Lung (tissue), 12 donors: Measurements from ENCODE around the gene NPEPPS. TPM values are rescaled to one million over a fixed set of nuclear protein-coding genes. Genes with fewer than 3 reads are reported as not detected.

Source experiments
- ATAC-seq: fragments of 200-7000 bp; cut with Tn5 transposase; one replicate; pipeline ENCODE4 v1.9.1; 2020; ENCODE audit warnings: moderate number of reproducible peaks; ENCODE audit not compliant: insufficient read depth, low FRiP score
- DNase-seq, 3 donors: peaks; one replicate each; pipeline ENCODE4 v3.0.0-alpha.2; 2013 to 2017
- H3K27ac ChIP-seq, 2 donors: one replicate each; pipeline ENCODE4 v1.5.1; 2013; ENCODE audit warnings: mild to moderate bottlenecking in 2 of 2, moderate library complexity in 2 of 2, control low read depth in 1 of 2, inconsistent platforms in 1 of 2, low read depth in 1 of 2, low read length in 1 of 2
- H3K27me3 ChIP-seq, 3 donors: one replicate each; pipeline ENCODE4 v1.5.1; 2013; ENCODE audit warnings: low read length in 2 of 3; ENCODE audit not compliant: control insufficient read depth in 3 of 3, insufficient read depth in 3 of 3
- H3K36me3 ChIP-seq, 4 donors: one replicate each; pipeline ENCODE4 v1.5.1; 2013; ENCODE audit warnings: low read length in 4 of 4, mild to moderate bottlenecking in 1 of 4, moderate library complexity in 1 of 4; ENCODE audit not compliant: control insufficient read depth in 4 of 4, insufficient read depth in 4 of 4
- H3K4me1 ChIP-seq, 5 donors: one replicate each; pipeline ENCODE4 v1.5.1; 2013; ENCODE audit warnings: low read length in 5 of 5, mild to moderate bottlenecking in 2 of 5, moderate library complexity in 1 of 5; ENCODE audit not compliant: control insufficient read depth in 5 of 5, insufficient read depth in 5 of 5
- H3K4me3 ChIP-seq: one replicate; pipeline ENCODE4 v1.5.1; 2013; ENCODE audit warnings: mild to moderate bottlenecking, control low read depth, moderate library complexity
- H3K9ac ChIP-seq, 2 donors: one replicate each; pipeline ENCODE4 v1.5.1; 2013; ENCODE audit warnings: low read length in 2 of 2, control low read depth in 1 of 2; ENCODE audit not compliant: insufficient read depth in 1 of 2
- H3K9me3 ChIP-seq, 4 donors: one replicate each; pipeline ENCODE4 v1.5.1; 2013; ENCODE audit warnings: low read length in 3 of 4, mild to moderate bottlenecking in 1 of 4, moderate library complexity in 1 of 4; ENCODE audit not compliant: control insufficient read depth in 4 of 4, insufficient read depth in 3 of 4
- WGBS, 2 donors: extraction: QIAGEN DNeasy Blood & Tissue Kit; methylation state at CpG; one replicate each; pipeline ENCODE4 v1.1.7; 2013; 5-methylcytosine and 5-hydroxymethylcytosine counted together
- polyA plus RNA-seq, 2 donors: library from polyadenylated mRNA; stranded (reverse); fragments of 200-250 nt; gene quantifications; one replicate each; pipeline ENCODE4 v1.2.1, GENCODE V29; 2013
- total RNA-seq, 2 donors: library from RNA; depleted of rRNA in 1 of 2; stranded (reverse); fragments of >200 nt in 1 of 2; gene quantifications; one replicate each; pipeline ENCODE4 v1.2.1, GENCODE V29; 2014 to 2021
- TF ChIP-seq, protein P1 (sequence below): IDR thresholded peaks from 2 replicates; pipeline ENCODE4 v1.5.1; 2012; ENCODE audit warnings: mild to moderate bottlenecking; ENCODE audit errors: control extremely low read depth, extremely low read depth
- donor health status: control.
- donor health status: control.
- donor health status: Bipolar disorder and iron deficiency.
- donor health status: healthy.
- donor health status: DM: yes; HTN: yes; CAD: no.

NPEPPS gene
- total and polyA plus RNA-seq, 4 donors = 30.1 to 245 (median 65.4) TPM

DNA sequence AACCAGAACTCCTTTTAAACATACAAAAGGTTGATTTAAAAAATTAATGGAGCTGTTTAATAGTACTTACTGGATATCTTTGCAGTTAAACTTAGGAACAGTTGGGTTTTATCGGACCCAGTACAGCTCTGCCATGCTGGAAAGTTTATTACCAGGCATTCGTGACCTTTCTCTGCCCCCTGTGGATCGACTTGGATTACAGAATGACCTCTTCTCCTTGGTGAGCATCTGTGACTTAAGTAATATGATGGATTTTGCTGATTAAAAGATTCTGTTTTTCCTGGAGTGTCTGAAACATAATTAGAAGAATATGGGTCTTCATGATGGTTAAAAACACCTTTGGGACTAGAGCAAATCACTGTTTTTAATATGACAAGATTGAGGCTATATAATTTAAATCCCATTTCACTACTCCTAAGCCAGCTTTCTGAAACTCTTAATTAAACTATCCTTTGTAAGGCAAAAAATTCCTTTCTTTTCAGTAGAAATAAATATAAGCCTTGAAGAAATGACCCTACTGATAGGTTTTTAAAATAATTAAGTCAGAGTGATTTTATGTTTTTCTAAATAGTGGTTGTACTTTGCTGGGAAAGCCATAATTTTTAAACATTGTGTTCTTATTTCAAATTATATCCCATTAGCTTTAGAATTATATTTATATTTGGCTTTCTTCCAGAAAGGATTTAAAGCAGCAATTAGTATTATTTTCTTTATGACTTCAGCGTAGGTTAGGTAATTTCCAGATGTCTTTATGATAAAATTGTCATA lies 73.1 kb downstream of the NPEPPS start:
- no peak overlapping the region for H3K4me3 ChIP-seq
- DNase-seq = no peak
- peaks cover 15 to 32% (median 25%) of the 10 kb centered on the region in 4 donors for H3K36me3 ChIP-seq
- TF ChIP-seq, protein P1, sequence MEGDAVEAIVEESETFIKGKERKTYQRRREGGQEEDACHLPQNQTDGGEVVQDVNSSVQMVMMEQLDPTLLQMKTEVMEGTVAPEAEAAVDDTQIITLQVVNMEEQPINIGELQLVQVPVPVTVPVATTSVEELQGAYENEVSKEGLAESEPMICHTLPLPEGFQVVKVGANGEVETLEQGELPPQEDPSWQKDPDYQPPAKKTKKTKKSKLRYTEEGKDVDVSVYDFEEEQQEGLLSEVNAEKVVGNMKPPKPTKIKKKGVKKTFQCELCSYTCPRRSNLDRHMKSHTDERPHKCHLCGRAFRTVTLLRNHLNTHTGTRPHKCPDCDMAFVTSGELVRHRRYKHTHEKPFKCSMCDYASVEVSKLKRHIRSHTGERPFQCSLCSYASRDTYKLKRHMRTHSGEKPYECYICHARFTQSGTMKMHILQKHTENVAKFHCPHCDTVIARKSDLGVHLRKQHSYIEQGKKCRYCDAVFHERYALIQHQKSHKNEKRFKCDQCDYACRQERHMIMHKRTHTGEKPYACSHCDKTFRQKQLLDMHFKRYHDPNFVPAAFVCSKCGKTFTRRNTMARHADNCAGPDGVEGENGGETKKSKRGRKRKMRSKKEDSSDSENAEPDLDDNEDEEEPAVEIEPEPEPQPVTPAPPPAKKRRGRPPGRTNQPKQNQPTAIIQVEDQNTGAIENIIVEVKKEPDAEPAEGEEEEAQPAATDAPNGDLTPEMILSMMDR = no peak
- no peak overlapping the region for H3K9ac ChIP-seq
- WGBS, 2 donors = 75 to 89% methylated on average over 4 of the region's 4 CpGs
- no peak for ATAC-seq
- no peaks in the 10 kb centered on the region for H3K27me3 ChIP-seq
- no peak overlapping the region for H3K27ac ChIP-seq
- H3K9me3 ChIP-seq = no peaks in the 10 kb centered on the region
- H3K4me1 ChIP-seq = no peaks in the 10 kb centered on the region

DNA sequence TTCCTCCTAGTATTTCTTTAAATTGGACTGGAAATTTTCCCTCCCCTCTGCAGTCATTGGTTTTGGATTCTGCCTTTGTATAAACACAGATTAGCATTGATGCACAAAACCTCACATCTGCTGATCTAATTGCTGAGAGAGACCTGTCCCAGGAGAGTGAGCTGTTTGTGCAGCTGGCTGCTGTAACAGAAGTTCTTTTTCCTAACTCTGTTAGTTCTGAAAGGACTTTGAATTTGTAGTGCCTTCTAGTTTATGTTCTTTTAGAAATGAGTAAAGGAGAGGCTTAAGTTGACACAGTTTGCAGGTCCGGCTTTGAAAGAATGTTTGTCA lies 73.7 kb downstream of the NPEPPS start:
- 85 to 96% methylated on average over 1 of the region's 1 CpG for WGBS, 2 donors
- Histone ChIP-seq H3K4me1 (no peaks in the 10 kb centered on the region), H3K27ac (no peak overlapping the region), H3K27me3 (no peaks in the 10 kb centered on the region), H3K36me3 (peaks cover 15 to 30% (median 24%) of the 10 kb centered on the region in 4 donors), H3K9ac (no peak overlapping the region), H3K4me3 (no peak overlapping the region), H3K9me3 (no peaks in the 10 kb centered on the region)
- ATAC-seq (no peak), DNase-seq (peak in 1 of 3 donors; percentile 12)
- TF ChIP-seq, protein P1 = no peak

DNA sequence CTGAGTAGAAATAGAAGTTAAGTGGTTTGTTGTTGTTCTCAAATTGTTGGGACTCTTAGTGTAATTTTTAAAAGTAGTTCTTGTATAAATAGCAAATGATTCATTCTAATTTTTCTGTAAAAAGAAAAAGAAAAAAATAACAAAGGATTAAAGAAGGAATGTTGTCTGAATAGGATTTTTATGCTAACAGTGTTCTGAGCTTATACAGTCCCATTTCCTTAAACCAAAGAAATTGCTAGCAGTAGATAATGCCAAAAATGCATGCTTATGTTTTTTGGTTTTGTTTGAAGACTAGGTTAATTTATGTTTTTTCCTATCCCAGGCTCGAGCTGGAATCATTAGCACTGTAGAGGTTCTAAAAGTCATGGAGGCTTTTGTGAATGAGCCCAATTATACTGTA lies 74.1 kb downstream of the NPEPPS start:
- H3K9me3 ChIP-seq = no peaks in the 10 kb centered on the region
- peak overlapping the region in 1 of 2 donors; percentile 6 for H3K27ac ChIP-seq
- no peak for DNase-seq
- peaks cover 12 to 27% (median 23%) of the 10 kb centered on the region in 4 donors for H3K36me3 ChIP-seq
- TF ChIP-seq, protein P1 = no peak
- ATAC-seq = no peak
- no peak overlapping the region for H3K4me3 ChIP-seq
- H3K9ac ChIP-seq = no peak overlapping the region
- 64 to 72% methylated on average over 1 of the region's 1 CpG for WGBS, 2 donors
- no peaks in the 10 kb centered on the region for H3K27me3 ChIP-seq
- no peaks in the 10 kb centered on the region for H3K4me1 ChIP-seq
